Measurements from ENCODE around the gene MAP1S.

- TF ChIP-seq CTCF (IDR thresholded peaks at IDR 0.05; ENCODE audit: low read depth, low read length) (no peak), EZH2phosphoT487 (IDR thresholded peaks at IDR 0.05; ENCODE audit: low read depth) (no peak)
Measured at GRCh38 chr19:17671906-17672305, 47.4 kb upstream of the MAP1S start.
